ENCODE results near the gene ACTG1. TPM values are rescaled to one million over a fixed set of nuclear protein-coding genes. Genes with fewer than 3 reads are reported as not detected.

The ACTG1 gene
- total RNA-seq, 2 experiments from 2014 or later, result 2,707 to 2,894 TPM

DNA sequence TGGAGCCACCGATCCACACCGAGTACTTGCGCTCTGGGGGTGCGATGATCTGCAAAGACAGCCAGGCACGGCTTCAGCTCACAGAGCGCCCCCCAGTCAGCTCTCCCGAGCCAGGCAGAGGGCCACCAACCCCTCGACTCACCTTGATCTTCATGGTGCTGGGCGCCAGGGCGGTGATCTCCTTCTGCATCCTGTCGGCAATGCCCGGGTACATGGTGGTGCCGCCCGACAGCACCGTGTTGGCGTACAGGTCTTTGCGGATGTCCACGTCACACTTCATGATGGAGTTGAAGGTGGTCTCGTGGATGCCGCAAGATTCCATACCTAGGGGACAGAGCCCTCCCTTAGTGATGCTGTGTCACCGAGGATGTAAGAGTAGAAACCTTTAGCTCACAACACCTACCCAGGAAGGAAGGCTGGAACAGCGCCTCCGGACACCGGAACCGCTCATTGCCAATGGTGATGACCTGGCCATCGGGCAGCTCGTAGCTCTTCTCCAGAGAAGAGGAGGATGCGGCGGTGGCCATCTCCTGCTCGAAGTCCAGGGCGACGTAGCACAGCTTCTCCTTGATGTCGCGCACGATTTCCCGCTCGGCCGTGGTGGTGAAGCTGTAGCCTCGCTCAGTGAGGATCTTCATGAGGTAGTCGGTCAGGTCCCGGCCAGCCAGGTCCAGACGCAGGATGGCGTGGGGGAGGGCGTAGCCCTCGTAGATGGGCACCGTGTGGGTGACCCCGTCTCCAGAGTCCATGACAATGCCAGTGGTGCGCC, 1.6 kb downstream of the ACTG1 start:
- peak; percentile 54 for DNase-seq (ENCODE audit: low spot score)
- peaks cover 40% of the 10 kb centered on the region for H3K4me1 ChIP-seq (ENCODE audit: insufficient read depth, low read length, poor library complexity, severe bottlenecking)
- H3K27ac ChIP-seq (ENCODE audit: low read depth, low read length, poor library complexity, severe bottlenecking), result peak overlapping the region; percentile 0
- H3K9me3 ChIP-seq (ENCODE audit: low read length), result no peaks in the 10 kb centered on the region
- TF ChIP-seq, protein P1, sequence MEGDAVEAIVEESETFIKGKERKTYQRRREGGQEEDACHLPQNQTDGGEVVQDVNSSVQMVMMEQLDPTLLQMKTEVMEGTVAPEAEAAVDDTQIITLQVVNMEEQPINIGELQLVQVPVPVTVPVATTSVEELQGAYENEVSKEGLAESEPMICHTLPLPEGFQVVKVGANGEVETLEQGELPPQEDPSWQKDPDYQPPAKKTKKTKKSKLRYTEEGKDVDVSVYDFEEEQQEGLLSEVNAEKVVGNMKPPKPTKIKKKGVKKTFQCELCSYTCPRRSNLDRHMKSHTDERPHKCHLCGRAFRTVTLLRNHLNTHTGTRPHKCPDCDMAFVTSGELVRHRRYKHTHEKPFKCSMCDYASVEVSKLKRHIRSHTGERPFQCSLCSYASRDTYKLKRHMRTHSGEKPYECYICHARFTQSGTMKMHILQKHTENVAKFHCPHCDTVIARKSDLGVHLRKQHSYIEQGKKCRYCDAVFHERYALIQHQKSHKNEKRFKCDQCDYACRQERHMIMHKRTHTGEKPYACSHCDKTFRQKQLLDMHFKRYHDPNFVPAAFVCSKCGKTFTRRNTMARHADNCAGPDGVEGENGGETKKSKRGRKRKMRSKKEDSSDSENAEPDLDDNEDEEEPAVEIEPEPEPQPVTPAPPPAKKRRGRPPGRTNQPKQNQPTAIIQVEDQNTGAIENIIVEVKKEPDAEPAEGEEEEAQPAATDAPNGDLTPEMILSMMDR (conservative IDR thresholded peaks at IDR 0.05; ENCODE audit: low read length), result 0 out of 2 replicates have a peak, but pooled peaks have one; percentile 25
- no peak for TF ChIP-seq EZH2phosphoT487 (IDR thresholded peaks at IDR 0.05; ENCODE audit: borderline replicate concordance, low read depth, low read length)
- H4K20me1 ChIP-seq (ENCODE audit: insufficient read depth, low read length), result peaks cover 34% of the 10 kb centered on the region
- BruUV-seq (replicated peaks), result no TSS peak
- CTCF ChIA-PET (ENCODE audit: unreplicated experiment), result interaction anchor here (0.6 kb wide), 1 partner anchor 396 kb away, joined by 3 read pairs; no protein-coding TSS in a partner anchor
- H3K4me3 ChIP-seq (ENCODE audit: low read depth, low read length, poor library complexity, severe bottlenecking), result peak overlapping the region; percentile 90
- H3K9me2 ChIP-seq (ENCODE audit: insufficient read depth, low read length), result no peaks in the 10 kb centered on the region
- H3K36me3 ChIP-seq (ENCODE audit: insufficient read depth, low read length), result peaks cover 42% of the 10 kb centered on the region
- POLR2A ChIA-PET, result interaction anchor here (0.9 kb wide), 1 partner anchor 116 kb away, joined by 4 read pairs; the partner anchor contains the start of gene BAHCC1
- H3K4me2 ChIP-seq (ENCODE audit: low read length), result peak overlapping the region; percentile 97
- intact Hi-C loops (cut with micrococcal nuclease; ENCODE audit: unreplicated experiment), result loop anchor here (2.0 to 10.0 kb wide), 3 partner anchors 116 to 586 kb away; partner anchors contain the start of genes BAHCC1 and FASN
- H3K79me2 ChIP-seq (ENCODE audit: insufficient read depth, low read depth, low read length), result peaks cover 42% of the 10 kb centered on the region
- H2AFZ ChIP-seq (ENCODE audit: low read length), result no peak overlapping the region

DNA sequence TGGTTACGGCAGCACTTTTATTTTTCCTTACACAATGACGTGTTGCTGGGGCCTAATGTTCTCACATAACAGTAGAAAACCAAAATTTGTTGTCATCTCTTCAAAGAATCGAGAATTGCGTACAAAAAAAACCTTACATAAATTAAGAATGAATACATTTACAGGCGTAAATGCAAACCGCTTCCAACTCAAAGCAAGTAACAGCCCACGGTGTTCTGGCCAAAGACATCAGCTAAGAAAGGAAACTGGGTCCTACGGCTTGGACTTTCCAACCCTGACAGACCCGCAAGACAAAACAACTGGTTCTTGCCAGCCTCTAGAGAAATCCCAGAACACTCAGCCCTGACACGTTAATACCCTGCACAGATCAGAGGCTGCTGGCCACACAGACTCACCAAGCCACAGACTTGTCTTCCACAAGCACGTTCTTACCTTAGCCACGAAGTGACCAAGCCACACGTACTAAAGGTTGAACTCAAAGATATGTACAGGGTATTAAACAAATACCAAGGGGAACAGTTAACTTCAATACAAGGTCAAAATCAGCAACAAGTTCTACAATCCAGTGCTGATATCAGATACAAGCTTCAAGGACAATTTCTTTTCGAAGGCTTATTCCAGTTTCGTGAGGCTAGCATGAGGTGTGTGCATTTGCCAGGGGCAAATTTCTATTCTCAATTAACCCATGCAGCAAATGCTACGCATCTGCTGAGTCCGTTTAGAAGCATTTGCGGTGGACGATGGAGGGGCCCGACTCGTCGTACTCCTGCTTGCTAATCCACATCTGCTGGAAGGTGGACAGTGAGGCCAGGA, 2.4 kb downstream of the ACTG1 start:
- Histone ChIP-seq H3K9me3 (ENCODE audit: low read length) (no peaks in the 10 kb centered on the region), H4K20me1 (ENCODE audit: insufficient read depth, low read length) (peaks cover 34% of the 10 kb centered on the region), H2AFZ (ENCODE audit: low read length) (no peak overlapping the region), H3K27ac (ENCODE audit: low read depth, low read length, poor library complexity, severe bottlenecking) (no peak overlapping the region), H3K36me3 (ENCODE audit: insufficient read depth, low read length) (peaks cover 42% of the 10 kb centered on the region), H3K79me2 (ENCODE audit: insufficient read depth, low read depth, low read length) (peaks cover 34% of the 10 kb centered on the region), H3K4me1 (ENCODE audit: insufficient read depth, low read length, poor library complexity, severe bottlenecking) (peaks cover 32% of the 10 kb centered on the region), H3K4me2 (ENCODE audit: low read length) (peak overlapping the region; percentile 97), H3K9me2 (ENCODE audit: insufficient read depth, low read length) (no peaks in the 10 kb centered on the region), H3K4me3 (ENCODE audit: low read depth, low read length, poor library complexity, severe bottlenecking) (peak overlapping the region; percentile 90)
- intact Hi-C loops (cut with micrococcal nuclease; ENCODE audit: unreplicated experiment), result loop anchor here (2.0 to 10.0 kb wide), 3 partner anchors 115 to 587 kb away; partner anchors contain the start of genes BAHCC1 and FASN
- TF ChIP-seq, protein P1 (conservative IDR thresholded peaks at IDR 0.05; ENCODE audit: low read length), result no peak
- TF ChIP-seq EZH2phosphoT487 (IDR thresholded peaks at IDR 0.05; ENCODE audit: borderline replicate concordance, low read depth, low read length), result no peak
- TSS peak; percentile 90 for BruUV-seq (replicated peaks)
- peak; percentile 29 for DNase-seq (ENCODE audit: low spot score)
- ChIA-PET POLR2A (interaction anchor here (0.9 kb wide), 1 partner anchor 115 kb away, joined by 4 read pairs; the partner anchor contains the start of gene BAHCC1), CTCF (ENCODE audit: unreplicated experiment) (no interaction called here)
